HG02840 (cell line): ENCODE data around the gene CCZ1B.
"Not testable (repeated sequence)": the region's sequence is repeated elsewhere in the genome, so short reads cannot be mapped to it uniquely, and the experiment has no call there.

Source experiments
- ATAC-seq: cut with Tn5 transposase; IDR thresholded peaks from one replicate; pipeline ENCODE4 v1.9.1; 2021; ENCODE audit warnings: mild to moderate bottlenecking, moderate library complexity, moderate number of reproducible peaks; ENCODE audit not compliant: unreplicated experiment, low FRiP score

CCZ1B gene

GRCh38 chr7:6826151-6826550 is at the start of gene CCZ1B:
TSS of gene CCZ1B (minus strand) at chr7:6826275. CDS start at chr7:6826197, 78 bp downstream.
- peak; percentile 92 for ATAC-seq

- ATAC-seq = not testable (repeated sequence)
These were observed 48.9 kb upstream of the CCZ1B start for GRCh38 chr7:6875022-6875421.

GRCh38 chr7:6872246-6872945 is 46.3 kb upstream of the CCZ1B start:
- ATAC-seq = not testable (repeated sequence)

GRCh38 chr7:6871421-6872144 is 45.5 kb upstream of the CCZ1B start:
- not testable (repeated sequence) for ATAC-seq

- ATAC-seq = not testable (repeated sequence)
These were observed 38.7 kb upstream of the CCZ1B start for GRCh38 chr7:6864751-6865150.

- ATAC-seq = not testable (repeated sequence)
These were observed 38.1 kb upstream of the CCZ1B start for GRCh38 chr7:6864188-6864587.

- ATAC-seq = not testable (repeated sequence)
These were observed 36.8 kb upstream of the CCZ1B start for GRCh38 chr7:6862876-6863275.

- not testable (repeated sequence) for ATAC-seq
These were observed 31.7 kb upstream of the CCZ1B start for GRCh38 chr7:6857721-6858314.

- ATAC-seq = not testable (repeated sequence)
These were observed 29.6 kb upstream of the CCZ1B start for GRCh38 chr7:6855563-6856131.

GRCh38 chr7:6854747-6855562 is 28.9 kb upstream of the CCZ1B start:
- not testable (repeated sequence) for ATAC-seq

GRCh38 chr7:6853681-6854080 is 27.6 kb upstream of the CCZ1B start:
- not testable (repeated sequence) for ATAC-seq

GRCh38 chr7:6849127-6849526 is 23.1 kb upstream of the CCZ1B start:
- not testable (repeated sequence) for ATAC-seq

GRCh38 chr7:6847751-6848150 is 21.7 kb upstream of the CCZ1B start:
- not testable (repeated sequence) for ATAC-seq

- ATAC-seq = not testable (repeated sequence)
These were observed 19.9 kb upstream of the CCZ1B start for GRCh38 chr7:6845971-6846449.

GRCh38 chr7:6843654-6844053 is 17.6 kb upstream of the CCZ1B start:
- ATAC-seq = not testable (repeated sequence)

GRCh38 chr7:6843092-6843491 is 17.0 kb upstream of the CCZ1B start:
- not testable (repeated sequence) for ATAC-seq

- ATAC-seq = not testable (repeated sequence)
These were observed 16.3 kb upstream of the CCZ1B start for GRCh38 chr7:6842278-6842921.

GRCh38 chr7:6837081-6837480 is 11.0 kb upstream of the CCZ1B start:
- not testable (repeated sequence) for ATAC-seq

- not testable (repeated sequence) for ATAC-seq
These were observed 9.4 kb upstream of the CCZ1B start for GRCh38 chr7:6835521-6835920.
